Pancreas (tissue), 10 donors: ENCODE data around the gene CARS2. TPM values are rescaled to one million over a fixed set of nuclear protein-coding genes. Genes with fewer than 3 reads are reported as not detected.
A peak's percentile ranks its signal among the peaks of the same experiment; 100 is the strongest.
"Not testable (repeated sequence)": the region's sequence is repeated elsewhere in the genome, so short reads cannot be mapped to it uniquely, and the experiment has no call there.

Experiments used
- ATAC-seq, 4 donors: fragments of 200-7000 bp; cut with Tn5 transposase; one replicate each; pipeline versions ENCODE4 v1.8.0 to v1.9.1; 2020; ENCODE audit warnings: mild to moderate bottlenecking in 4 of 4, moderate library complexity in 4 of 4
- DNase-seq, 6 donors: peaks; one replicate each; pipeline ENCODE4 v3.0.0-alpha.2; 2020
- FAIRE-seq: peaks from 2 replicates; lab custom pipeline; 2012; peaks lifted over from hg19 to GRCh38; lab: Jason Lieb, UNC
- H3K27ac ChIP-seq, 4 donors: fragments of 200-600 bp; sonication (generic); 1 replicate in 3 of 4; 2 replicates in 1 of 4; pipeline versions ENCODE4 v1.5.0 to v1.8.0; 2020
- H3K27me3 ChIP-seq, 4 donors: fragments of 200-600 bp; one replicate each; pipeline ENCODE4 v1.8.0; 2021
- H3K36me3 ChIP-seq, 3 donors: fragments of 200-600 bp; sonication (generic) in 1 of 3; one replicate each; pipeline versions ENCODE4 v1.5.0 to v1.8.0; 2020 to 2021
- H3K4me1 ChIP-seq, 3 donors: fragments of 200-600 bp; one replicate each; pipeline ENCODE4 v1.8.0; 2021
- H3K4me3 ChIP-seq, 4 donors: fragments of 200-600 bp; sonication (generic) in 2 of 4; one replicate each; pipeline versions ENCODE4 v1.5.0 to v1.8.0; 2020 to 2021
- H3K9me3 ChIP-seq, 4 donors: fragments of 200-600 bp; one replicate each; pipeline ENCODE4 v1.8.0; 2021
- CTCF ChIP-seq, 4 donors: fragments of 200-600 bp; sonication (generic) in 3 of 4; IDR thresholded peaks; one replicate each; pipeline versions ENCODE4 v1.5.0 to v1.8.0; 2021; ENCODE audit warnings: antibody characterized with exemption in 4 of 4
- WGBS, 2 donors: extraction: QIAGEN DNeasy Blood & Tissue Kit; methylation state at CpG; one replicate each; pipeline ENCODE4 v1.1.7; 2013; 5-methylcytosine and 5-hydroxymethylcytosine counted together
- intact Hi-C, 3 donors: fragments of 100-400 bp; cut with DNase I; formaldehyde crosslinking; loops; one replicate each; pipeline versions ENCODE4 v1.11.1 to v1.14.2; 2022
- polyA plus RNA-seq, 2 donors: library from polyadenylated mRNA; stranded (reverse); fragments of 200-250 nt; gene quantifications; one replicate each; pipeline ENCODE4 v1.2.3, GENCODE V29; 2013
- total RNA-seq, 6 donors: library from RNA; stranded (reverse); fragmentation: NEBNext Ultra II Directional in 4 of 6; extraction: Animal tissue kit (Norgen Biotek cat#: 25700) in 4 of 6; gene quantifications; one replicate each; pipeline versions ENCODE4 v1.2.1 to v1.2.4, GENCODE V29; 2021 to 2023
- donor health status: healthy with polysubstance abuse.
- donor health status: DM: no; HTN: no; CAD: no; lungs with moderate emphysema.
- donor health status: DM: no; HTN: no; CAD: no.
- donor health status: control.
- donor health status: control.
- donor health status: Bipolar disorder and iron deficiency.
- donor health status: DM: yes; HTN: yes; CAD: no.
- donor health status: DM: no; HTN: no; CAD: no.
- donor health status: DM: no; HTN: no; CAD: no.
- donor health status: DM: yes; HTN: yes; CAD: no.

Gene CARS2
- total and polyA plus RNA-seq, 8 donors = 18.2 to 98.7 (median 23.7) TPM

GRCh38 chr13:110698689-110699088 lies 7.2 kb downstream of the CARS2 start:
- WGBS, 2 donors = 93 to 96% methylated on average over 4 of the region's 4 CpGs
- Histone ChIP-seq H3K4me1 (no peaks in the 10 kb centered on the region), H3K27me3 (no peaks in the 10 kb centered on the region), H3K4me3 (no peak overlapping the region), H3K9me3 (no peaks in the 10 kb centered on the region), H3K36me3 (peaks cover 0 to 21% (median 0%) of the 10 kb centered on the region in 3 donors), H3K27ac (no peak overlapping the region)
- ATAC-seq (no peak), DNase-seq (peak in 1 of 6 donors; percentile 1), FAIRE-seq (no peak)
- intact Hi-C loops = no loop called here
- no peak for TF ChIP-seq CTCF (IDR thresholded peaks at IDR 0.05)

GRCh38 chr13:110697842-110698241 lies 8.1 kb downstream of the CARS2 start:
- intact Hi-C loops = no loop called here
- DNase-seq (peak in 1 of 6 donors; percentile 5), FAIRE-seq (no peak), ATAC-seq (no peak)
- Histone ChIP-seq H3K9me3 (no peaks in the 10 kb centered on the region), H3K36me3 (peaks cover 0 to 21% (median 0%) of the 10 kb centered on the region in 3 donors), H3K27me3 (no peaks in the 10 kb centered on the region), H3K4me3 (no peak overlapping the region), H3K4me1 (no peaks in the 10 kb centered on the region), H3K27ac (no peak overlapping the region)
- 91 to 92% methylated on average over 4 of the region's 4 CpGs for WGBS, 2 donors
- no peak for TF ChIP-seq CTCF (IDR thresholded peaks at IDR 0.05)

- peak in 1 of 6 donors; percentile 12 for DNase-seq
- intact Hi-C loops = no loop called here
- H3K36me3 ChIP-seq = peaks cover 0 to 21% (median 0%) of the 10 kb centered on the region in 3 donors
Measured at GRCh38 chr13:110696776-110697175, 9.1 kb downstream of the CARS2 start.

GRCh38 chr13:110695774-110696173 lies 10.1 kb downstream of the CARS2 start:
- WGBS, 2 donors = 86 to 92% methylated on average over 7 of the region's 7 CpGs

More at GRCh38 chr13:110696776-110697175, 9.1 kb downstream of the CARS2 start:
- ATAC-seq (no peak), FAIRE-seq (no peak)
- Histone ChIP-seq H3K9me3 (no peaks in the 10 kb centered on the region), H3K4me1 (no peaks in the 10 kb centered on the region), H3K27ac (no peak overlapping the region), H3K27me3 (no peaks in the 10 kb centered on the region), H3K4me3 (no peak overlapping the region)
- 91 to 95% methylated on average over 10 of the region's 10 CpGs for WGBS, 2 donors
- no peak for TF ChIP-seq CTCF (IDR thresholded peaks at IDR 0.05)

GRCh38 chr13:110690516-110690915 lies 15.4 kb downstream of the CARS2 start:
- Histone ChIP-seq H3K9me3 (no peaks in the 10 kb centered on the region), H3K36me3 (peaks cover 0 to 17% (median 0%) of the 10 kb centered on the region in 3 donors), H3K27ac (no peak overlapping the region), H3K27me3 (no peaks in the 10 kb centered on the region), H3K4me1 (peaks cover 0 to 4% (median 0%) of the 10 kb centered on the region in 3 donors), H3K4me3 (no peak overlapping the region)
- FAIRE-seq (no peak), DNase-seq (peak in 3 of 6 donors; percentile 14 to 41 (median 37)), ATAC-seq (peak; percentile 63 to 89 (median 79))
- intact Hi-C loops = no loop called here
- TF ChIP-seq CTCF (IDR thresholded peaks at IDR 0.05) = no peak
- 39 to 44% methylated on average over 8 of the region's 8 CpGs for WGBS, 2 donors

More at GRCh38 chr13:110695774-110696173, 10.1 kb downstream of the CARS2 start:
- H3K4me3 ChIP-seq, FAIRE-seq, H3K27ac ChIP-seq, intact Hi-C loops, H3K9me3 ChIP-seq, H3K4me1 ChIP-seq, H3K27me3 ChIP-seq, ATAC-seq: not testable (repeated sequence)
- peak in 1 of 6 donors; percentile 6 for DNase-seq
- peaks cover 0 to 21% (median 0%) of the 10 kb centered on the region in 3 donors for H3K36me3 ChIP-seq
